Hematopoietic multipotent progenitor cell treated with erythropoietin and hydrocortisone succinate and interleukin-3 and kit ligand, for 17 days (in vitro differentiated cells): Measurements from ENCODE around the gene IGSF3.
"Not testable (repeated sequence)": the region's sequence is repeated elsewhere in the genome, so short reads cannot be mapped to it uniquely, and the experiment has no call there.

Source experiments
- DNase-seq: peaks from one replicate; pipeline ENCODE4 v3.0.0-alpha.2; 2015; ENCODE audit warnings: low spot score

IGSF3 gene

GRCh38 chr1:116574581-116575291 is 92.8 kb downstream of the IGSF3 start:
- peak; percentile 85 for DNase-seq

DNA sequence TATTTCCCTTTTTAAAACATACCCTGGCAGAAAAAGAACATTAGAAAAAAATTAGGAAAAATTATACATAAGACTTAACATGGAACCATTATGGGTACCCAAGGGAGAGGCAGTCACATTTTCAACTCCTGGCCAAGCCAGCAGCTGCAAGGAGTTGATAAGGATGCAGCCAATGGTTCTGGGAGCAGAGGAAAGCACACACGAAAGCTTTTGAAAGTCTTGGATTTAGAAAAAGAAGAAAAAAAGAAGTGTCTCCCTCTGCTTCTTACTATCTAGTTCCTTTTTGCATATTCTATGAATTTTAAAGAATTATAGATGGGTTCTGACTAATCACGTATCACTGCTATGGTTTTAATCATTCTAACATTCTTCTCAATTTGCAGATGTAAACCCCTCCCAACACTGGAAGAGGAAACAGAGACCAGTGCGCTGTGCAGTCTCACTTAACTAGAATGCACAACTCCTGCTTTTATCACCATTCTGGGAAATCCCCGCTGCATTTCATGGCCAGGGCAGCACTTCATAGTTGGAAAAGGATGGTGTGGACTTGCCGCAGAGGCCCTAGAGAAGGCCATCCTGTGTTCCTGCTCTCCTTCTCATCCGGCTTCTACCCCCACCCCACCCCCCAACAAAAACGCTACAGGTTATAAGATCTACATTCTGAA is 94.0 kb downstream of the IGSF3 start:
- peak; percentile 80 for DNase-seq

GRCh38 chr1:116572771-116573430 is 94.6 kb downstream of the IGSF3 start:
- no peak for DNase-seq

- DNase-seq = peak; percentile 34
Observed at GRCh38 chr1:116572099-116572498, 95.4 kb downstream of the IGSF3 start.

- DNase-seq = peak; percentile 46
Observed at GRCh38 chr1:116571215-116571919, 96.2 kb downstream of the IGSF3 start.

GRCh38 chr1:116570358-116571214 is 96.9 kb downstream of the IGSF3 start, which contains the start of gene CD58:
TSS of gene CD58 (minus strand) at chr1:116571026. CDS start at chr1:116570972, 54 bp downstream.
- DNase-seq = peak; percentile 88

- peak; percentile 88 for DNase-seq
Observed at GRCh38 chr1:116569776-116570357, 97.7 kb downstream of the IGSF3 start.

- peak; percentile 42 for DNase-seq
Observed at GRCh38 chr1:116569381-116569670, 98.2 kb downstream of the IGSF3 start.

DNA sequence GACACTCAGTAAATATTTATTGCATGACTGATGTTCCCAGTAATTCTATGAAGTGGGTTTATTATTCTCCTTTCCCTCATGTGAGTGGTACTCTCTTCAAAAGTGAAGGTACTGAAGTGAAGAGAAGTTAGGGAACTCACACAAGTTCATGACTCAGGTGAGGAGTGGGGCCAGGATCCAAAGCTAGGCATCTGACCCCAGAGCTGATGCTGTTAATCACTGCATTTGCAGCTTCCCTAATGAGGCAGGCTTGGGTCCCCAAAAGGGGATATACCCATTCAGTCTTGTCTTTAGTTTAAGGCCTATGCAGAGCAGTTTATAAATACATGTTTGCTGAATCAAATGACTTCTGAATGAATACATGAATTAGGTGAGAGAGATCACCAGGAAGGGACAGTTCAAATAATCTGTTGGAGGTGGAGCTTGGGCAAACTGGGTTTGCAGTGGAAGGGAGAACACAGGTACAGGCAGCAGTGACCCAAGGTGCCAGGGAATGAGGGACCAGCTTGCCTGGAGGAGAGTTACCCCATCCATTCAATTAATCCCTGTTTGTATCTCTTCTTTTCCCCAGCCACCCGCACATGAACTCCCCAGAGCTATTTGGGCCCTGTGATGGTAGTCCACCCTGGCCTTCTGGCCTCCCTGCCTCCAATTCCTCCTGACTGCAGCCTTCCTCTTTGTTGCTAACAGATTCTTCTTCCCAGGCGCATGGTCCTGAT is 98.7 kb downstream of the IGSF3 start:
- DNase-seq = peak; percentile 34

GRCh38 chr1:116567790-116568661 is 99.5 kb downstream of the IGSF3 start:
- DNase-seq = no peak

DNA sequence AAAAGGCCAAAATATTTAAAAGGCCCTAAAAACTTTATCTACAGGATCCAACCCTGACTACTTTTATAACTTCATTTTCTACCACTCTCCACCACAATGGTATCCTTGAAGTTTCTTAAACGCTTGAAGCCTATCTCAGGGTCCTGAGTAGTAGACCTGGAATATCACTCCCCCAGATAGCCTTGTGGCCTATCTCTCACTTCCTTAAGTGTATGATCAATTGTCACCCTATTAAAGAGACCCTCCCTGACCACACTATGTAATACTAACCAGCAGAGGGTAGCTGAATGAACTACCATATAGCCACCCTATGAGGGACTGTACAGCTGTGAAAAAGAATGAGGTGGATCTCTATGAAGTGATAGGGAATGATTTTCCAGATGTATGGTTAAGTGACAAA is 102.3 kb downstream of the IGSF3 start:
- DNase-seq = no peak

DNA sequence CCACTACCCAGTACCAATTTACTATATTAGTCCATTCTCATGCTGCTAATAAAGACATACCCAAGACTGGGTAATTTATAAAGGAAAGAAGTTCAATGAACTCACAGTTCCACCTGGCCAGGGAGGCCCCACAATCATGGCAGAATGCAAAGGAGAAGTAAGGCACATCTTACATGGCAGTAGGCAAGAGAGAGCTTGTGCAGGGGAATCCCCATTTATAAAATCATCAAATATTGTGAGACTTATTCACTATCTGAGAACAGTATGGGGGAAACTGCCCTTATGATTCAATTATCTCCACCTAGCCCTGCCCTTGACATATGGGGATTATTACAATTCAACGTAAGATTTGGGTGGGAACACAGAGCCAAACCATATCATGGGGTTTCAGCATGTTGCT is 103.1 kb downstream of the IGSF3 start:
- no peak for DNase-seq

GRCh38 chr1:116562465-116562864 is 105.1 kb downstream of the IGSF3 start:
- DNase-seq = not testable (repeated sequence)

DNA sequence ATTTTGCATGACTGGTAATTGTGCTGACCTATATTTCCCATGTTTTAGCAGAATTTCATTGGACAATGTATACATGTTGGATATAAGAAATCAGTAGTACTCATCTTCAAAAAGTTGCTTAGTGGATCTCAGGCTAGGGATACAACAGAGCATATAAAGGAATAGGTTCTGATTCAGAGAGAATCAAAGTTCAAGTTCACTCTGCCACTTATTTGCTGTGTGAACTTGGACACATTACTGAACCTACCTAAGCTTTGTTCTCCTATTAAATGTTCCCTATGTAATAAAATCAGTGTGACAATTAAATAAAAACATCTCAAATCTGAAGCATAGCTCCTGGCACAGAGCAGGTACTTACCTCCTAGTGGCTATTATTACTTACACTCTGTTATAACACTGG is 106.0 kb downstream of the IGSF3 start:
- DNase-seq = no peak

DNA sequence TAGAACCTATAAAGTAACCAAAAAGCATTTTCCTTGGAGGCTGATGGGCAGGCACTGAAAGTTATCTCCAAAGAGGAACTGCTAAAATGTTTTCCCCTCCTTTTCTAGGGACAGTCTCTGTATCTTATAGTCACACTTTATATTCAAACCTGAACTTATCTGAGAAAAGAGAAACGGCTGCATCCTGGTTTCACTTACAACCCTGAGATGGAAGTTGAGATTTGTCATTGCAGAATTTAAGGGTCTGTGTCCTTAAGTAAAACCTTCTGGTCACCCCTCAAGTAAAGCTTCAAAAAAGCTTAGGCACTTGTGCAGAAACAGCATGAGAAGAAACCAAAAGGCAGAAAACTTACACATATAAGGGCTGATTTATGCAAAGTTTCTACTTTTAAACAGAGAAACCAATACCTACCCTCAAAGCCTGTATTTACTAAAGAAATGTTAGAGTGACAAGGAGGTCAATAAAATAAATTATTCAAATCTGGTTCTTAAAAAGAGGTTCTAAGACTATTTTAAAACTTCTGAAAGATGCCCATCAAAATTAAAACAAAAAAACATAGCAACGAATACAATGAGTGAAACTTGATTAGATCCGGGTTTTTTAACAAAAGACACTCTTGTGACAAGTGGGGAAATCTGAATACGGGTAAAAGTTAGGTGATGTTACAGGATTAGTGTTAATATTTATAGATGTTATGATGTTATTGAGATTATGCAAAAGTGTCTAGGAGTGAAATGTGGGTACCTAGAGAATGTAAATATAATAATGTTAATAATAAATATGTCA is 106.6 kb downstream of the IGSF3 start:
- DNase-seq = no peak

DNA sequence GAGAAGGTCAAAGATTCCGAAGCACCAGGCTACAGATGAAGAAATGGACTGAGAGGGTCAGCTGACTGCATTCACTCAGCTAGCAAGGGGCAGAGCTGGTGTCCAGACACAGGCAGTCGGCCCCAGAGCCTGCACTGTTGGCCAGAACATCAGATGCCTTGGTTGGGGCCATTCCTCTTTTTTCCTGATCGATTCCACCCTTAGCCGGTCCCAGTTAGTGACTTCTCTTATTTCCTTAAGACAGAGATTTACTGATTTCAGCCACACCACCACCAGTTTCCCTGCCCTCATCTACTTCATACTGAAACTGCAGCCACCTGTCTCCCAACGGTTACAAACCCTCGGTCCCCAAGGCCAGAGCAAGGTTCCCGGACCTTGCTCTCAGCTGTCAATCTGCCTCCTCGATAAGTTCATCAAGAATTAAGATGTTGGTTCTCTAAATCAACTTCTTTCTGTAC is 108.2 kb downstream of the IGSF3 start:
- DNase-seq = no peak

DNA sequence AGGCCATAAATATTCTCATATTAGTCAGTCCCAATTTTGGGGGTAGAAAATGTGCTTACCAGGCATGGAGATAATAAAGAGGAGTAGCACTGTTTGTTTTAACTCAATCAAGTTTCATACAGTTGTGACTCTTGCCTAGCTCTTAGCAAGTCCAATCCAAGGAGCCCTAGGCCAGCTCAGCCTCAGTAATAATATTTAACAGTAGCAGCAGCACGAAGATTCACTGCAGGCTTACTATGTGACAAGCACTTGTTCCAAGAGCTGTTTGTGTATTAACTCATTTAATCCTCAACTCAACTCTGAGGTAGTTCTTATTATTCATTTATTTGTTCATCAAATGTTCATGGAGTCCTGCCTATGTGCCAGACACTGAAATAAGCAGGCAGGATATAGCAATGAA is 109.0 kb downstream of the IGSF3 start:
- DNase-seq = no peak

DNA sequence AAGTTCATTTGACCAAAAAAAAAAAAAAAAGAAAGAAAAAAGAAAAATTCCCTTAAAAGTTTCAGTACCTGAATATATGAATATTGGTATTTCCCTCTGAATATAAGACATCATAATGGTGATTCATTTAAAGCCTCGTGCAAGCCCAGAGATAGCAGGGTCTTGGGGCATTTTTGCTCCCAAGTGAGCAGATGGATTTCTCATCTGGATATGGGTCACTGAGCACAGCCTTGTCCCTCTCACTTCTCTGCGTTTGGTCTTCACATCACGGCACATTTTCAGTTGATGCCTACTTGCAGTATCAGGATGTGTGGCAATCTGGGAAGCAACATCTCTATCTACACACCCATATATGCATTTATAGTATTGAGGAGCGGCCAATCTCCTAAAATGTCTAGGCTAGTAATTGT is 109.4 kb downstream of the IGSF3 start:
- no peak for DNase-seq
